HG03108 (cell line): ENCODE results near the gene EIF4E.
"Not testable (repeated sequence)": the region's sequence is repeated elsewhere in the genome, so short reads cannot be mapped to it uniquely, and the experiment has no call there.

Source experiments
- ATAC-seq: cut with Tn5 transposase; IDR thresholded peaks from one replicate; pipeline ENCODE4 v1.9.1; 2021; ENCODE audit warnings: moderate library complexity; ENCODE audit not compliant: unreplicated experiment

Gene EIF4E

GRCh38 chr4:98928505-98929340, at the start of gene EIF4E:
Gene EIF4E, minus strand, starts transcription at chr4:98929133. Its CDS starts 21 bp downstream, at chr4:98929112.
- peak; percentile 57 for ATAC-seq

- ATAC-seq, result no peak
Measured at GRCh38 chr4:98977557-98977956, 48.6 kb upstream of the EIF4E start.

GRCh38 chr4:98976716-98977115, 47.8 kb upstream of the EIF4E start:
- ATAC-seq, result no peak

GRCh38 chr4:98969878-98970785, 41.2 kb upstream of the EIF4E start:
- ATAC-seq, result no peak

GRCh38 chr4:98967786-98968329, 38.9 kb upstream of the EIF4E start:
- no peak for ATAC-seq

- no peak for ATAC-seq
Measured at GRCh38 chr4:98966926-98967325, 38.0 kb upstream of the EIF4E start.

GRCh38 chr4:98963538-98964433, 34.9 kb upstream of the EIF4E start:
- no peak for ATAC-seq

- ATAC-seq, result no peak
Measured at GRCh38 chr4:98961770-98962169, 32.8 kb upstream of the EIF4E start.

- ATAC-seq, result no peak
Measured at GRCh38 chr4:98959411-98959810, 30.5 kb upstream of the EIF4E start.

GRCh38 chr4:98958065-98958464, 29.1 kb upstream of the EIF4E start:
- no peak for ATAC-seq

GRCh38 chr4:98955229-98955628, 26.3 kb upstream of the EIF4E start:
- no peak for ATAC-seq

- no peak for ATAC-seq
Measured at GRCh38 chr4:98951710-98952109, 22.8 kb upstream of the EIF4E start.

- ATAC-seq, result no peak
Measured at GRCh38 chr4:98950925-98951324, 22.0 kb upstream of the EIF4E start.

- no peak for ATAC-seq
Measured at GRCh38 chr4:98946359-98946758, 17.4 kb upstream of the EIF4E start.

- no peak for ATAC-seq
Measured at GRCh38 chr4:98945297-98945850, 16.4 kb upstream of the EIF4E start.

GRCh38 chr4:98939892-98940298, 11.0 kb upstream of the EIF4E start:
- ATAC-seq, result no peak

- ATAC-seq, result no peak
Measured at GRCh38 chr4:98939438-98939837, 10.5 kb upstream of the EIF4E start.

GRCh38 chr4:98937986-98938720, 9.2 kb upstream of the EIF4E start:
- ATAC-seq, result no peak

- ATAC-seq, result no peak
Measured at GRCh38 chr4:98935633-98936032, 6.7 kb upstream of the EIF4E start.

- not testable (repeated sequence) for ATAC-seq
Measured at GRCh38 chr4:98934851-98935250, 5.9 kb upstream of the EIF4E start.
